CD14-positive monocyte (primary cell): ENCODE data around the gene URB2. TPM values are rescaled to one million over a fixed set of nuclear protein-coding genes. Genes with fewer than 3 reads are reported as not detected.

Experiments used
- DNase-seq, 3 donors: peaks; one replicate each; pipeline ENCODE4 v3.0.0-alpha.2; 2011 to 2022
- H2AFZ ChIP-seq: 2 replicates; pipeline ENCODE4 v1.6.0; 2012; ENCODE audit warnings: mild to moderate bottlenecking, low read depth, low read length, inconsistent platforms; ENCODE audit not compliant: insufficient read depth, poor library complexity, severe bottlenecking
- H3K27ac ChIP-seq, 2 donors: 1 replicate in 1 of 2; 2 replicates in 1 of 2; pipeline ENCODE4 v1.5.1; 2012 to 2013; ENCODE audit warnings: low read length in 2 of 2, control low read depth in 1 of 2, inconsistent platforms in 1 of 2, low read depth in 1 of 2, mild to moderate bottlenecking in 1 of 2
- H3K27me3 ChIP-seq, 2 donors: one replicate each; pipeline versions ENCODE4 v1.6.0 to v1.6.1; 2011 to 2013; ENCODE audit warnings: low read length in 2 of 2; ENCODE audit not compliant: control insufficient read depth in 2 of 2, insufficient read depth in 2 of 2
- H3K36me3 ChIP-seq, 2 donors: replicated peaks in 1 of 2; 1 replicate in 1 of 2; 2 replicates in 1 of 2; pipeline versions ENCODE4 v1.5.1 to v1.6.1; 2012 to 2013; ENCODE audit warnings: low read length in 2 of 2, control low read depth in 1 of 2, inconsistent platforms in 1 of 2, mild to moderate bottlenecking in 1 of 2; ENCODE audit not compliant: insufficient read depth in 2 of 2, control insufficient read depth in 1 of 2
- H3K4me1 ChIP-seq, 2 donors: 1 replicate in 1 of 2; 2 replicates in 1 of 2; pipeline versions ENCODE4 v1.5.1 to v1.6.1; 2012 to 2013; ENCODE audit warnings: low read length in 2 of 2, control low read depth in 1 of 2, inconsistent platforms in 1 of 2, mild to moderate bottlenecking in 1 of 2, moderate library complexity in 1 of 2; ENCODE audit not compliant: insufficient read depth in 2 of 2, control insufficient read depth in 1 of 2
- H3K4me2 ChIP-seq: replicated peaks from 2 replicates; pipeline ENCODE3; 2012; ENCODE audit warnings: low read length, moderate library complexity, mild to moderate bottlenecking; ENCODE audit not compliant: poor library complexity, severe bottlenecking; ENCODE audit errors: extremely low read depth
- H3K4me3 ChIP-seq, 3 experiments: fragments of 200-600 bp in 1 of 3; sonication (generic) in 1 of 3; replicated peaks in 1 of 3; 1 replicate in 2 of 3; 2 replicates in 1 of 3; pipeline ENCODE4 v1.5.1; 2011 to 2013; ENCODE audit warnings: low read length in 3 of 3, mild to moderate bottlenecking in 3 of 3, control low read depth in 2 of 3, low read depth in 2 of 3, inconsistent platforms in 1 of 3, moderate library complexity in 1 of 3
- H3K79me2 ChIP-seq: 2 replicates; pipeline ENCODE4 v1.6.0; 2012; ENCODE audit warnings: mild to moderate bottlenecking, control low read depth, inconsistent platforms, low read length, moderate library complexity; ENCODE audit not compliant: insufficient read depth
- H3K9ac ChIP-seq: 2 replicates; pipeline ENCODE4 v1.6.0; 2017; ENCODE audit warnings: low read length, mild to moderate bottlenecking; ENCODE audit not compliant: insufficient read depth, poor library complexity, severe bottlenecking
- H3K9me3 ChIP-seq, 2 donors: replicated peaks in 1 of 2; 1 replicate in 1 of 2; 2 replicates in 1 of 2; pipeline versions ENCODE4 v1.5.1 to v1.6.1; 2012 to 2013; ENCODE audit warnings: low read length in 2 of 2, control low read depth in 1 of 2; ENCODE audit not compliant: control insufficient read depth in 1 of 2, insufficient read depth in 1 of 2
- H4K20me1 ChIP-seq: 2 replicates; pipeline ENCODE4 v1.6.0; 2012; ENCODE audit warnings: mild to moderate bottlenecking, low read length, control low read depth, moderate library complexity; ENCODE audit not compliant: insufficient read depth
- H3K27ac Mint-ChIP-seq, 7 donors: one replicate each; pipeline ENCODE4 v1.8.0; 2020; ENCODE audit warnings: mild to moderate bottlenecking in 7 of 7, mixed read lengths in 7 of 7, moderate library complexity in 6 of 7, inconsistent platforms in 2 of 7
- H3K27me3 Mint-ChIP-seq, 3 donors: one replicate each; pipeline ENCODE4 v1.8.0; 2021 to 2022; ENCODE audit warnings: low read depth in 3 of 3, mild to moderate bottlenecking in 3 of 3, mixed read lengths in 3 of 3, moderate library complexity in 3 of 3, inconsistent platforms in 1 of 3
- H3K36me3 Mint-ChIP-seq, 2 donors: one replicate each; pipeline ENCODE4 v1.8.0; 2020; ENCODE audit warnings: mixed read lengths in 2 of 2, inconsistent platforms in 1 of 2, mild to moderate bottlenecking in 1 of 2
- H3K4me1 Mint-ChIP-seq: one replicate; pipeline ENCODE4 v1.8.0; 2020; ENCODE audit warnings: mild to moderate bottlenecking, mixed read lengths
- H3K4me3 Mint-ChIP-seq, 2 donors: one replicate each; pipeline ENCODE4 v1.8.0; 2020; ENCODE audit warnings: mild to moderate bottlenecking in 2 of 2, mixed read lengths in 2 of 2, moderate library complexity in 1 of 2
- H3K9me3 Mint-ChIP-seq, 7 donors: one replicate each; pipeline ENCODE4 v1.8.0; 2020 to 2022; ENCODE audit warnings: mixed read lengths in 7 of 7, mild to moderate bottlenecking in 6 of 7, moderate library complexity in 6 of 7, inconsistent platforms in 2 of 7
- WGBS: methylation state at CpG from one replicate; pipeline ENCODE4 v1.1.5; 2013; ENCODE audit warnings: missing lambda C conversion rate; ENCODE audit not compliant: insufficient coverage; 5-methylcytosine and 5-hydroxymethylcytosine counted together
- intact Hi-C, 2 donors: fragments of 100-400 bp; cut with micrococcal nuclease; formaldehyde crosslinking; loops; one replicate each; pipeline versions ENCODE4 v1.15.0 to v1.15.1; 2023
- polyA plus RNA-seq, 3 donors: library from polyadenylated mRNA; depleted of rRNA in 1 of 3; unstranded in 2 of 3; stranded (reverse) in 1 of 3; fragments of 300-500 nt in 2 of 3; fragments of >200 nt in 1 of 3; fragmentation: Illumina TruSeq in 2 of 3; gene quantifications; 1 replicate in 2 of 3; 2 replicates in 1 of 3; pipeline ENCODE4 v1.2.3, GENCODE V29; 2012 to 2021
- TF ChIP-seq, protein P1 (sequence below): fragments of 200-600 bp; IDR thresholded peaks from one replicate; pipeline ENCODE4 v1.8.0; 2022; ENCODE audit warnings: antibody characterized with exemption, mild to moderate bottlenecking

URB2 gene
- polyA plus RNA-seq, 3 donors = 0.79 to 2.8 (median 1.5) TPM

DNA sequence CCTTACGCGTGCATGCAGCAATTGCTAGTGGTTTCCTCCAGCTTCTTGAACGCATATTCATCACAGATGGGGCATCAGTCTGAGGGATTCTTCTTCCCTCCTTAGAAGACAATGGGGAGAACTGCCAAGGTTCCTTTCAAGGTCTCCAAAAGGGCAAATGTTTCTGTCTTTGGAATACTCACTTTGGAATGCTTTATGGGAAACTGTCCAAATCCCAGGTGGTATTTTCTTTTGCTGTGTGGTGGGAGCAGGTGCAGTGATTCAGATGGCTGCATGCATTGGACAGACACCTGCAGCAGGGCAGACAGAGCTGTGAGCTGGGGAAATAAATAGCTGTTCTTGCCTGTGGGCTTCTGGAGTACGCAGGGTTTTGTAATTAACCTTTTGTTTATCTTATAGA is 40.5 kb downstream of the URB2 start:
- DNase-seq = no peak
- Mint-ChIP-seq H3K4me1 (no peaks in the 10 kb centered on the region), H3K36me3 (peaks cover 4 to 8% of the 10 kb centered on the region in 2 donors), H3K27me3 (peaks cover 0 to 2% (median 0%) of the 10 kb centered on the region in 3 donors), H3K4me3 (no peak overlapping the region), H3K9me3 (no peaks in the 10 kb centered on the region), H3K27ac (no peak overlapping the region)
- intact Hi-C loops = no loop called here
- Histone ChIP-seq H3K9me3 (no peaks in the 10 kb centered on the region), H3K79me2 (no peaks in the 10 kb centered on the region), H3K4me1 (no peaks in the 10 kb centered on the region), H3K27me3 (no peaks in the 10 kb centered on the region), H4K20me1 (no peaks in the 10 kb centered on the region), H3K9ac (no peak overlapping the region), H3K4me3 (no peak overlapping the region), H3K36me3 (no peaks in the 10 kb centered on the region), H3K27ac (no peak overlapping the region), H3K4me2 (no peak overlapping the region), H2AFZ (no peak overlapping the region)
- TF ChIP-seq, protein P1, sequence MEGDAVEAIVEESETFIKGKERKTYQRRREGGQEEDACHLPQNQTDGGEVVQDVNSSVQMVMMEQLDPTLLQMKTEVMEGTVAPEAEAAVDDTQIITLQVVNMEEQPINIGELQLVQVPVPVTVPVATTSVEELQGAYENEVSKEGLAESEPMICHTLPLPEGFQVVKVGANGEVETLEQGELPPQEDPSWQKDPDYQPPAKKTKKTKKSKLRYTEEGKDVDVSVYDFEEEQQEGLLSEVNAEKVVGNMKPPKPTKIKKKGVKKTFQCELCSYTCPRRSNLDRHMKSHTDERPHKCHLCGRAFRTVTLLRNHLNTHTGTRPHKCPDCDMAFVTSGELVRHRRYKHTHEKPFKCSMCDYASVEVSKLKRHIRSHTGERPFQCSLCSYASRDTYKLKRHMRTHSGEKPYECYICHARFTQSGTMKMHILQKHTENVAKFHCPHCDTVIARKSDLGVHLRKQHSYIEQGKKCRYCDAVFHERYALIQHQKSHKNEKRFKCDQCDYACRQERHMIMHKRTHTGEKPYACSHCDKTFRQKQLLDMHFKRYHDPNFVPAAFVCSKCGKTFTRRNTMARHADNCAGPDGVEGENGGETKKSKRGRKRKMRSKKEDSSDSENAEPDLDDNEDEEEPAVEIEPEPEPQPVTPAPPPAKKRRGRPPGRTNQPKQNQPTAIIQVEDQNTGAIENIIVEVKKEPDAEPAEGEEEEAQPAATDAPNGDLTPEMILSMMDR = no peak
- 100% methylated on average over 3 of the region's 4 CpGs for WGBS

DNA sequence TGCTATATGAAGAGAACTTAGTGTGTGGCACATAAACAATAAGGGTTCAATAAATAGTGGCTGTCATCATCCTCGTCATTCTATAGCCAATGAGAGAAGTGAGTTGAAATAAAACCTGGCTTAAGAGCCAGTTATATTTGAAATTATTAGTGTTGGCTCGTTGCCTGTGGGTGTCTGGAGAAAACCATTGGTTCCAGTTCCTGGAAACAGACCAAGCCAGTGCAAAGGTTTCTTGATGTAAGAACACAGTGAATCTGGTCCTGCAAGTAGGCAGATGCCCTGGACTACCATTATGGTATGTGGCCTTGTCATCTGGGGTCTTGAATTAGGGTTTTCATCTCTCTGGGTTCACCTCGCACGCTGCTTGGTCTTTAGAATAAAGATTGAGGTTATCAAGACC is 43.3 kb downstream of the URB2 start:
- Mint-ChIP-seq H3K9me3 (no peaks in the 10 kb centered on the region), H3K4me3 (no peak overlapping the region), H3K27me3 (peaks cover 0 to 5% (median 0%) of the 10 kb centered on the region in 3 donors), H3K4me1 (no peaks in the 10 kb centered on the region), H3K36me3 (no peaks in the 10 kb centered on the region), H3K27ac (no peak overlapping the region)
- no peaks in the 10 kb centered on the region for H3K79me2 ChIP-seq
- H3K4me2 ChIP-seq = no peak overlapping the region
- TF ChIP-seq, protein P1 = no peak
- WGBS = 75% methylated on average over 2 of the region's 4 CpGs
- no peaks in the 10 kb centered on the region for H3K4me1 ChIP-seq
- no peak overlapping the region for H3K9ac ChIP-seq
- H3K27ac ChIP-seq = no peak overlapping the region
- no peak overlapping the region for H2AFZ ChIP-seq
- no peak overlapping the region for H3K4me3 ChIP-seq
- no peaks in the 10 kb centered on the region for H4K20me1 ChIP-seq
- intact Hi-C loops = no loop called here
- DNase-seq = no peak
- no peaks in the 10 kb centered on the region for H3K36me3 ChIP-seq
- H3K27me3 ChIP-seq = no peaks in the 10 kb centered on the region
- no peaks in the 10 kb centered on the region for H3K9me3 ChIP-seq
